H1 (cell line): ENCODE results near the gene TBC1D2. TPM values are rescaled to one million over a fixed set of nuclear protein-coding genes. Genes with fewer than 3 reads are reported as not detected.

ENCODE experiments used
- CTCF ChIA-PET: fragments of 300-600 bp; sonication (Branson Sonifier 250); formaldehyde crosslinking; loops from one replicate; lab custom pipeline; 2021; ENCODE audit not compliant: partially characterized antibody; lab: Charles Lee
- POLR2A ChIA-PET: fragments of 300-600 bp; sonication (Branson Sonifier 250); formaldehyde crosslinking; loops from one replicate; lab custom pipeline; 2021; ENCODE audit warnings: inconsistent platforms; ENCODE audit not compliant: partially characterized antibody; lab: Charles Lee
- DNase-seq, 2 experiments: peaks; one replicate each; pipeline versions ENCODE4 v3.0.0 to v3.0.0-alpha.2; 2010 to 2022; ENCODE audit warnings: low spot score in 2 of 2, low read depth in 1 of 2, mixed read lengths in 1 of 2
- FAIRE-seq: peaks from 2 replicates; lab custom pipeline; 2011; peaks lifted over from hg19 to GRCh38; lab: Jason Lieb, UNC
- H2AFZ ChIP-seq: 2 replicates; pipeline ENCODE4 v1.8.1; 2012; ENCODE audit warnings: low read length, inconsistent platforms
- H2AK5ac ChIP-seq: 2 replicates; pipeline ENCODE4 v1.6.1; 2013; ENCODE audit warnings: low read depth, low read length
- H2BK120ac ChIP-seq: replicated peaks from 2 replicates; pipeline ENCODE3; 2013; ENCODE audit warnings: low read depth, low read length, inconsistent platforms
- H2BK12ac ChIP-seq: 2 replicates; pipeline ENCODE4 v1.6.1; 2013; ENCODE audit warnings: low read depth, low read length
- H2BK15ac ChIP-seq: 2 replicates; pipeline ENCODE4 v1.6.1; 2013; ENCODE audit warnings: low read length
- H2BK20ac ChIP-seq: 2 replicates; pipeline ENCODE4 v1.6.1; 2013; ENCODE audit warnings: low read length
- H2BK5ac ChIP-seq: 2 replicates; pipeline ENCODE4 v1.6.1; 2013; ENCODE audit warnings: low read depth, low read length
- H3K14ac ChIP-seq: 2 replicates; pipeline ENCODE4 v1.6.1; 2013; ENCODE audit warnings: inconsistent platforms; ENCODE audit not compliant: insufficient read length
- H3K18ac ChIP-seq: 2 replicates; pipeline ENCODE4 v1.6.1; 2013; ENCODE audit warnings: low read length; ENCODE audit errors: extremely low read depth
- H3K23ac ChIP-seq: 2 replicates; pipeline ENCODE4 v1.6.1; 2013; ENCODE audit warnings: inconsistent platforms; ENCODE audit not compliant: insufficient read length
- H3K23me2 ChIP-seq: 2 replicates; pipeline ENCODE4 v1.6.1; 2013; ENCODE audit warnings: low read depth, low read length
- H3K27ac ChIP-seq: 2 replicates; pipeline ENCODE4 v1.6.1; 2011; ENCODE audit warnings: low read depth, low read length, inconsistent platforms
- H3K27me3 ChIP-seq, 4 experiments: replicated peaks in 1 of 4; 1 replicate in 1 of 4; 2 replicates in 3 of 4; pipeline versions ENCODE4 v1.6.1 to v1.8.1; 2011 to 2013; ENCODE audit warnings: low read length in 3 of 4, mild to moderate bottlenecking in 3 of 4, inconsistent platforms in 2 of 4, mixed read lengths in 2 of 4, moderate library complexity in 1 of 4; ENCODE audit not compliant: control insufficient read depth in 3 of 4, insufficient read depth in 3 of 4; ENCODE audit errors: extremely low read depth in 1 of 4
- H3K36me3 ChIP-seq, 4 experiments: 2 replicates each; pipeline versions ENCODE4 v1.6.1 to v1.8.1; 2011 to 2013; ENCODE audit warnings: mild to moderate bottlenecking in 4 of 4, low read length in 3 of 4, moderate library complexity in 2 of 4, control low read depth in 1 of 4, inconsistent platforms in 1 of 4; ENCODE audit not compliant: insufficient read depth in 4 of 4, control insufficient read depth in 2 of 4
- H3K4ac ChIP-seq: replicated peaks from 2 replicates; pipeline ENCODE3; 2013; ENCODE audit warnings: low read length, low read depth, mixed read lengths, inconsistent platforms; ENCODE audit not compliant: insufficient read length
- H3K4me1 ChIP-seq, 4 experiments: replicated peaks in 1 of 4; 1 replicate in 1 of 4; 2 replicates in 3 of 4; pipeline versions ENCODE4 v1.6.1 to v1.8.1; 2011 to 2013; ENCODE audit warnings: low read length in 3 of 4, inconsistent platforms in 2 of 4, mixed read lengths in 1 of 4; ENCODE audit not compliant: insufficient read depth in 4 of 4, control insufficient read depth in 3 of 4
- H3K4me2 ChIP-seq, 2 experiments: 2 replicates each; pipeline versions ENCODE4 v1.6.1 to v1.8.1; 2011 to 2013; ENCODE audit warnings: low read depth in 2 of 2, low read length in 2 of 2, control low read depth in 1 of 2, inconsistent platforms in 1 of 2, mild to moderate bottlenecking in 1 of 2; ENCODE audit not compliant: insufficient read depth in 1 of 2
- H3K4me3 ChIP-seq, 4 experiments: fragments of 200-600, 300-600 bp in 1 of 4; sonication (generic), shearing (Covaris generic), sonication (Bioruptor Twin) in 1 of 4; 2 replicates each; pipeline versions ENCODE4 v1.5.1 to v1.8.1; 2011 to 2016; ENCODE audit warnings: low read length in 4 of 4, low read depth in 3 of 4, control low read depth in 2 of 4, inconsistent platforms in 2 of 4, mild to moderate bottlenecking in 2 of 4, mixed read lengths in 1 of 4, moderate library complexity in 1 of 4; ENCODE audit not compliant: insufficient read depth in 2 of 4; ENCODE audit errors: extremely low read depth in 1 of 4
- H3K56ac ChIP-seq: replicated peaks from 2 replicates; pipeline ENCODE3; 2013; ENCODE audit warnings: low read depth, mild to moderate bottlenecking, mixed read lengths, low read length, inconsistent platforms; ENCODE audit not compliant: insufficient read length
- H3K79me1 ChIP-seq: 2 replicates; pipeline ENCODE4 v1.6.1; 2013; ENCODE audit warnings: low read depth, low read length, control low read depth
- H3K79me2 ChIP-seq, 2 experiments: 2 replicates each; pipeline versions ENCODE4 v1.6.1 to v1.8.1; 2012 to 2013; ENCODE audit warnings: low read length in 2 of 2, mild to moderate bottlenecking in 2 of 2, inconsistent platforms in 1 of 2; ENCODE audit not compliant: insufficient read depth in 2 of 2, control insufficient read depth in 1 of 2
- H3K9ac ChIP-seq, 4 experiments: replicated peaks in 1 of 4; 1 replicate in 1 of 4; 2 replicates in 3 of 4; pipeline versions ENCODE4 v1.6.1 to v1.8.1; 2011 to 2013; ENCODE audit warnings: low read depth in 3 of 4, low read length in 3 of 4, control low read depth in 2 of 4, mild to moderate bottlenecking in 2 of 4, moderate library complexity in 2 of 4, inconsistent platforms in 1 of 4; ENCODE audit errors: extremely low read depth in 1 of 4
- H3K9me3 ChIP-seq, 2 experiments: 2 replicates each; pipeline versions ENCODE4 v1.6.1 to v1.8.1; 2012 to 2013; ENCODE audit warnings: mild to moderate bottlenecking in 2 of 2, moderate library complexity in 2 of 2, control low read depth in 1 of 2, inconsistent platforms in 1 of 2, low read depth in 1 of 2, low read length in 1 of 2, mixed read lengths in 1 of 2; ENCODE audit not compliant: insufficient read depth in 2 of 2
- H4K20me1 ChIP-seq, 2 experiments: replicated peaks in 1 of 2; 2 replicates each; pipeline versions ENCODE3 to v1.8.1; 2011 to 2013; ENCODE audit warnings: inconsistent platforms in 2 of 2, low read length in 2 of 2, mild to moderate bottlenecking in 1 of 2; ENCODE audit not compliant: insufficient read depth in 2 of 2, control insufficient read depth in 1 of 2
- H4K5ac ChIP-seq: 2 replicates; pipeline ENCODE4 v1.6.1; 2013; ENCODE audit warnings: low read length, low read depth, mixed read lengths, inconsistent platforms; ENCODE audit not compliant: insufficient read length
- H4K8ac ChIP-seq: 2 replicates; pipeline ENCODE4 v1.8.0; 2013; ENCODE audit warnings: mild to moderate bottlenecking, moderate library complexity, low read length, inconsistent platforms; ENCODE audit not compliant: insufficient read depth; ENCODE audit errors: extremely low read depth
- H4K91ac ChIP-seq: replicated peaks from 2 replicates; pipeline ENCODE3; 2013; ENCODE audit warnings: low read length, mixed read lengths, inconsistent platforms; ENCODE audit not compliant: insufficient read length
- ASH2L ChIP-seq: fragments of 200-600, 300-600 bp; sonication (generic); IDR thresholded peaks from one replicate; pipeline ENCODE4 v1.7.1; 2017; ENCODE audit warnings: low read length
- CHD2 ChIP-seq: IDR thresholded peaks from 2 replicates; pipeline ENCODE4 v1.6.1; 2012; ENCODE audit warnings: low read length, improper control_type of control experiment
- EZH2 ChIP-seq: fragments of 200-600 bp; sonication (generic); IDR thresholded peaks from 2 replicates; pipeline ENCODE4 v1.7.1; 2012; ENCODE audit warnings: low read depth, mild to moderate bottlenecking, moderate library complexity, low read length, inconsistent platforms; ENCODE audit not compliant: severe bottlenecking
- HDAC2 ChIP-seq, 2 experiments: fragments of 300-600 bp in 1 of 2; sonication (generic) in 1 of 2; IDR thresholded peaks; 2 replicates each; pipeline ENCODE4 v1.6.1; 2011 to 2012; ENCODE audit warnings: low read depth in 2 of 2, low read length in 2 of 2, mild to moderate bottlenecking in 2 of 2, moderate library complexity in 2 of 2, borderline replicate concordance in 1 of 2, inconsistent platforms in 1 of 2
- POLR2AphosphoS5 ChIP-seq: IDR thresholded peaks from 2 replicates; pipeline ENCODE4 v1.6.1; 2011; ENCODE audit warnings: low read depth, low read length
- RNF2 ChIP-seq: fragments of 200-900, 300-1000 bp; sonication (generic); IDR thresholded peaks from 2 replicates; pipeline ENCODE4 v1.7.1; 2016; ENCODE audit warnings: borderline replicate concordance, low read depth, mild to moderate bottlenecking, antibody characterized with exemption, low read length; ENCODE audit not compliant: poor library complexity, severe bottlenecking; ENCODE audit errors: missing control alignments
- SP2 ChIP-seq: IDR thresholded peaks from 2 replicates; pipeline ENCODE4 v1.6.1; 2012; ENCODE audit warnings: mild to moderate bottlenecking, low read length, inconsistent platforms
- SP4 ChIP-seq: IDR thresholded peaks from 2 replicates; pipeline ENCODE4 v1.6.1; 2012; ENCODE audit warnings: low read length, inconsistent platforms
- TCF12 ChIP-seq: IDR thresholded peaks from 2 replicates; pipeline ENCODE4 v1.6.1; 2011; ENCODE audit warnings: low read depth, mild to moderate bottlenecking, low read length
- whole genome bisulfite sequencing, 2 experiments: shearing (Covaris generic) in 1 of 2; methylation state at CpG; one replicate each; pipeline versions ENCODE4 v1.1.6 to v1.1.7; 2013 to 2015; ENCODE audit warnings: low lambda C conversion rate in 2 of 2, mixed read lengths in 2 of 2, inconsistent platforms in 1 of 2, low coverage in 1 of 2, missing lambda C conversion rate in 1 of 2; ENCODE audit not compliant: insufficient replicate concordance in 2 of 2, insufficient coverage in 1 of 2, insufficient read length in 1 of 2; ENCODE audit errors: extremely low coverage in 1 of 2, missing lambda C conversion rate in 1 of 2; 5-methylcytosine and 5-hydroxymethylcytosine counted together
- polyA plus RNA-seq, 7 experiments: library from polyadenylated mRNA; depleted of rRNA in 3 of 7; stranded (reverse) in 5 of 7; unstranded in 2 of 7; fragments of >200 nt in 5 of 7; fragments of 200-250 nt in 2 of 7; gene quantifications; 1 replicate in 5 of 7; 2 replicates in 1 of 7; 4 replicates in 1 of 7; pipeline versions ENCODE4 v1.2.1 to v1.2.3, GENCODE V29; 2011 to 2013; ENCODE audit warnings: missing spikeins in 2 of 7, mixed read lengths in 2 of 7
- total RNA-seq: library from RNA; stranded (reverse); fragmentation: NEBNext Ultra II Directional; extraction: Animal tissue kit (Norgen Biotek cat#: 25700); gene quantifications from 2 replicates; pipeline ENCODE4 v1.2.1, GENCODE V29; 2021
- TF ChIP-seq, protein P1 (sequence below): IDR thresholded peaks from 2 replicates; pipeline ENCODE4 v1.6.1; 2011; ENCODE audit warnings: low read length, improper control_type of control experiment
- TF ChIP-seq, protein P2 (sequence below): IDR thresholded peaks from 2 replicates; pipeline ENCODE4 v1.6.1; 2012; ENCODE audit warnings: inconsistent platforms

Gene TBC1D2
- total and polyA plus RNA-seq, 2 of the 8 experiments (the other 6 are each of a cell fraction or from before 2014, with no cell fraction given) = 7.4 TPM

- no peak overlapping the region for H3K14ac ChIP-seq
- H4K91ac ChIP-seq = no peak overlapping the region
- H3K4ac ChIP-seq = no peak overlapping the region
- H3K27me3 ChIP-seq = no peaks in the 10 kb centered on the region
- no peak overlapping the region for H4K8ac ChIP-seq
- WGBS, 2 experiments = 82% methylated on average over 6 of the region's 6 CpGs; no CpG with 5 or more reads in 1 of the 2 experiments
- no peak for DNase-seq
- H3K27ac ChIP-seq = no peak overlapping the region
- no peak overlapping the region for H3K56ac ChIP-seq
- no peaks in the 10 kb centered on the region for H3K9me3 ChIP-seq
- H2BK5ac ChIP-seq = no peak overlapping the region
- H3K79me2 ChIP-seq = no peaks in the 10 kb centered on the region
- H2BK20ac ChIP-seq = no peak overlapping the region
- H3K4me1 ChIP-seq = peaks cover 0 to 9% (median 4%) of the 10 kb centered on the region in 4 experiments; a peak in 5 of 7 replicates
- no peaks in the 10 kb centered on the region for H4K20me1 ChIP-seq
- ChIA-PET CTCF (interaction anchor here (1.4 to 2.3 kb wide), 4 partner anchors 17 to 21 kb away, joined by 4 to 7 read pairs (median 5); no protein-coding TSS in a partner anchor), POLR2A (interaction anchor here (1.0 kb wide), 1 partner anchor 13 kb away, joined by 3 read pairs; no protein-coding TSS in a partner anchor)
- no peak for FAIRE-seq
- H3K4me3 ChIP-seq = no peak overlapping the region
- H3K18ac ChIP-seq = no peak overlapping the region
- no peak overlapping the region for H2AFZ ChIP-seq
- no peak overlapping the region for H3K4me2 ChIP-seq
- no peak overlapping the region for H2BK12ac ChIP-seq
- no peak overlapping the region for H2BK15ac ChIP-seq
- no peak overlapping the region for H3K23ac ChIP-seq
- peaks cover 2 to 16% (median 4%) of the 10 kb centered on the region in 4 experiments; a peak in 5 of 8 replicates for H3K36me3 ChIP-seq
- H4K5ac ChIP-seq = no peak overlapping the region
- no peak overlapping the region for H2BK120ac ChIP-seq
- H2AK5ac ChIP-seq = no peak overlapping the region
- no peak for TF ChIP-seq ASH2L
- TF ChIP-seq SP2 = no peak
- TF ChIP-seq HDAC2 (IDR thresholded peaks at IDR 0.05; ENCODE audit: borderline replicate concordance in 1 of 2, low read depth in 2 of 2, low read length in 2 of 2) = no peak
- no peak for TF ChIP-seq RNF2
- no peak for TF ChIP-seq POLR2AphosphoS5
- no peak for TF ChIP-seq TCF12
- no peak for TF ChIP-seq CHD2
- TF ChIP-seq, protein P1, sequence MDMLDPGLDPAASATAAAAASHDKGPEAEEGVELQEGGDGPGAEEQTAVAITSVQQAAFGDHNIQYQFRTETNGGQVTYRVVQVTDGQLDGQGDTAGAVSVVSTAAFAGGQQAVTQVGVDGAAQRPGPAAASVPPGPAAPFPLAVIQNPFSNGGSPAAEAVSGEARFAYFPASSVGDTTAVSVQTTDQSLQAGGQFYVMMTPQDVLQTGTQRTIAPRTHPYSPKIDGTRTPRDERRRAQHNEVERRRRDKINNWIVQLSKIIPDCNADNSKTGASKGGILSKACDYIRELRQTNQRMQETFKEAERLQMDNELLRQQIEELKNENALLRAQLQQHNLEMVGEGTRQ = no peak
- TF ChIP-seq, protein P2, sequence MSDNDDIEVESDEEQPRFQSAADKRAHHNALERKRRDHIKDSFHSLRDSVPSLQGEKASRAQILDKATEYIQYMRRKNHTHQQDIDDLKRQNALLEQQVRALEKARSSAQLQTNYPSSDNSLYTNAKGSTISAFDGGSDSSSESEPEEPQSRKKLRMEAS = no peak
- no peak for TF ChIP-seq EZH2
- no peak for TF ChIP-seq SP4
- TF ChIP-seq, all 59 proteins: peak for 0
- H3K79me1 ChIP-seq = no peaks in the 10 kb centered on the region
- H3K23me2 ChIP-seq = no peaks in the 10 kb centered on the region
- no peak overlapping the region for H3K9ac ChIP-seq
Measured at GRCh38 chr9:98225015-98225442, 30.4 kb downstream of the TBC1D2 start.
